IPS DF 6.9 (cell line): ENCODE results near the gene MARCHF9.

Experiments
- DNase-seq: peaks from one replicate; pipeline ENCODE4 v3.0.0-alpha.2; 2013; ENCODE audit warnings: low read depth, low spot score
- H3K27ac ChIP-seq: one replicate; pipeline ENCODE4 v1.5.1; 2013; ENCODE audit warnings: low read length, control low read depth
- H3K27me3 ChIP-seq: 2 replicates; pipeline ENCODE4 v1.6.1; 2013; ENCODE audit warnings: mild to moderate bottlenecking, low read length; ENCODE audit not compliant: control insufficient read depth, insufficient read depth
- H3K36me3 ChIP-seq: 2 replicates; pipeline ENCODE4 v1.6.1; 2013; ENCODE audit warnings: low read length; ENCODE audit not compliant: control insufficient read depth, insufficient read depth
- H3K4me1 ChIP-seq: 2 replicates; pipeline ENCODE4 v1.6.1; 2013; ENCODE audit warnings: low read length; ENCODE audit not compliant: control insufficient read depth, insufficient read depth
- H3K4me3 ChIP-seq: 2 replicates; pipeline ENCODE4 v1.5.1; 2013; ENCODE audit warnings: mild to moderate bottlenecking, low read length
- H3K9me3 ChIP-seq: 2 replicates; pipeline ENCODE4 v1.6.1; 2013; ENCODE audit warnings: low read length, inconsistent platforms; ENCODE audit not compliant: control insufficient read depth, insufficient read depth
- WGBS: extraction: QIAGEN DNeasy Blood & Tissue Kit; methylation state at CpG from one replicate; pipeline ENCODE4 v1.1.7; 2013; ENCODE audit warnings: mixed read lengths, missing lambda C conversion rate; ENCODE audit not compliant: insufficient read length, insufficient coverage; 5-methylcytosine and 5-hydroxymethylcytosine counted together

MARCHF9 gene

GRCh38 chr12:57739387-57739786, 15.5 kb upstream of the MARCHF9 start:
- no CpG with 5 or more reads among the region's 7 CpGs for WGBS

GRCh38 chr12:57739914-57740538, 14.9 kb upstream of the MARCHF9 start:
- no peaks in the 10 kb centered on the region for H3K9me3 ChIP-seq
- H3K27me3 ChIP-seq: peaks cover 47% of the 10 kb centered on the region
- H3K4me1 ChIP-seq: peaks cover 3% of the 10 kb centered on the region; the same call in 1 of the 2 replicates
- DNase-seq: no peak
- H3K4me3 ChIP-seq: no peak overlapping the region
- H3K36me3 ChIP-seq: no peaks in the 10 kb centered on the region
- H3K27ac ChIP-seq: no peak overlapping the region
- no CpG with 5 or more reads among the region's 10 CpGs for WGBS

More at GRCh38 chr12:57739387-57739786, 15.5 kb upstream of the MARCHF9 start:
- Histone ChIP-seq H3K36me3 (no peaks in the 10 kb centered on the region), H3K9me3 (no peaks in the 10 kb centered on the region), H3K4me1 (peaks cover 3% of the 10 kb centered on the region; the same call in 1 of the 2 replicates), H3K27ac (no peak overlapping the region), H3K27me3 (peaks cover 54% of the 10 kb centered on the region), H3K4me3 (no peak overlapping the region)
- DNase-seq: no peak

DNA sequence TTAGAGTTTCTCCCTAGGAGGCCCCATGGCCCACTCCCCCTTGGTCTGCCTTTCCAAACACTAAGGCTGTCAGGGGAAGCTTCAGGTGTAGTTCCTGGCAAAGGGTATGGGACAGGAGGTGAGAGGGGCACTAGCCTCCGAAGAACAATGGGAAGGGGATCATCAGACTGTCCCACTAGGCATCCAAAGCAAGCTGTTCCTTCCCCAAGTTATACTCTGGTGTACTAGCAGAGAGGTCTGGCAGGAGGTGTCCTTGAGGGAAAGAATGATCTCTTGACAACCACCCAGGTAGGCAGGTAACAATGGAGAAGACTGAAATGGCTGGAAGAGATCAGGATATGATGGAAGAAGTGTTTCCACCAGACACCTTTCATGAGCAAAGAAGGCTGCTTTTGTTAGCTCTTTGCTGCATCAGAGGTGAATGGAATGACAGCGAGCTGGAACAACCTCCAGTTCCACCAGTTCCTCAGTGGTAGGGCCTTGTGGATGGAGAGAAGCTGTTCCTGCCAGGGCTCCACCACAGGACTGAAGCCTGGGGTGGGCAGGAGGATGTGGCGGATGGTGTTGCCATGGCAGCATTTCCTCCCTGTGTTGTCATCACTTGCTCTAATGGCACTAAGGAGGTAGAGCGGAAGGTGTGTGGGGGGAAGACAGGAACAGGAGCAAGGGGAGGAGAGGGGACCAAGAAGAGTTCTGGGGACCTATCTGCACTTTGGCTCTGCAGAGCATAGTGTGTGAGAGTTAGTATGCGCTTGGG, 14.1 kb upstream of the MARCHF9 start:
- H3K27me3 ChIP-seq: peaks cover 42% of the 10 kb centered on the region
- peaks cover 4% of the 10 kb centered on the region; the same call in 1 of the 2 replicates for H3K4me1 ChIP-seq
- no peak for DNase-seq
- no peak overlapping the region for H3K27ac ChIP-seq
- H3K36me3 ChIP-seq: no peaks in the 10 kb centered on the region
- no CpG with 5 or more reads among the region's 5 CpGs for WGBS
- H3K9me3 ChIP-seq: no peaks in the 10 kb centered on the region
- no peak overlapping the region for H3K4me3 ChIP-seq

DNA sequence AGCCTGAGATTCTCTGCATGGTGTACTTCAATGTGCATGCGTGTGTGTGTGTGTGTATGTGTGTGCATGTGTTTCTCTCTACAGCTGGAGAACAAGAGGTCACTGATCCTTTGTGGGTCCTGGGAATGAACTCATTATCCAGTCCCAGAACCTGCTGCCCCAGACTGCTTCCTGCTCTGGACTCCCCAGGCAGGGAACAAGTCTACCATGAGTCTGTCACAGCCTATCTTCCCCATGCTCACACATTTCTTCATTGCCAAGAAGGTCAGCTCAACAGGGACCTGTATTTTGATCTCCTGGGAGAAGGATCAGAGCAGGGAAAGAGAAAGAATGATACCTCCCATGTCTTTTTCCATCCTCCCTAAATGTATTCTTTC, 13.5 kb upstream of the MARCHF9 start:
- DNase-seq: no peak
- no CpG with 5 or more reads among the region's 1 CpG for WGBS
- H3K4me1 ChIP-seq: peaks cover 3% of the 10 kb centered on the region; the same call in 1 of the 2 replicates
- peaks cover under 1% of the 10 kb centered on the region; the same call in 1 of the 2 replicates for H3K36me3 ChIP-seq
- H3K27ac ChIP-seq: no peak overlapping the region
- peaks cover 38% of the 10 kb centered on the region for H3K27me3 ChIP-seq
- H3K9me3 ChIP-seq: no peaks in the 10 kb centered on the region
- H3K4me3 ChIP-seq: no peak overlapping the region

DNA sequence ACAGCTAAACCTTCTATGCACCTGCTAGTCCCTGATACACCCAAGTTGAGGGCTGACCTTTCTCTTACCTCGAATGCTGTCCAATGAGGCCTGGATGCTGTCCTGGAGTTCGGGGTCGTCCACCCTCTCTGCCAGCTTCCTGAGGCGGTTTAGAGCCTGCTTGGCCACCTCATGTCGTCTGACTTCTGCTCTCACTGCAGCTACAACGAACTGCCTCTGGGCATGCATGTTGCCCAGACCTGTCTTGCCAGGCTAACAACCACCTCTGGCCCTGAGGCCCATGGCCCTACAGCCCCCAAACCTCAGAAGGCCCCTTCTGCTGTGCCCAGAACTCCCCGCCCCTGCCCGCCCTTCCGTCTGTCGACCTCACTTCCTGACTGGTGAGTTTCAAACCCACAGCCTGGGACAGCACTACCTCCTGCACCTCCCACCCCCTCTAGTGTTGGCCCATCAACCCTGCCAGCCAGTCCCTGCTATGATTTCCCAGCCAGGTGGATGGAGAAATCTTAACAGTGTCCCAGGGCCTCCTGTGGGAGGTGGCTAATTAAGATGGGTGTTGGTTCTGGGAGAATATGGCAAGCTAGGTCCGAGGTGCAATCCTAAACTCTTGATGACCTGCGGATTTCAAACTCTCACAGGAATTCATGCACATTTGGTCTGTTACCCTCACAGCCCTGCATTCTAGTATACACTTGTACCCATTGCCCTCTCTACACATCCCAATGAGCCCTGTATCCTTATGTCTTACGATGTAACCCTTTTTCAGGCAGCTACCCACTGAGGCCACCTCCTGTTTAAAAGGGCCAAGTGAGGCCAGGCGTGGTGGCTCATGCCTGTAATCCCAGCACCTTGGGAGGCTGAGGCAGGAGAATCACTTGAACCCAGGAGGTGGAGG, 12.8 kb upstream of the MARCHF9 start:
- peaks cover 31% of the 10 kb centered on the region for H3K27me3 ChIP-seq
- no peaks in the 10 kb centered on the region for H3K9me3 ChIP-seq
- H3K4me3 ChIP-seq: no peak overlapping the region
- H3K36me3 ChIP-seq: peaks cover 3% of the 10 kb centered on the region; the same call in 1 of the 2 replicates
- no CpG with 5 or more reads among the region's 14 CpGs for WGBS
- H3K27ac ChIP-seq: no peak overlapping the region
- no peak for DNase-seq
- H3K4me1 ChIP-seq: peaks cover 1% of the 10 kb centered on the region; the same call in 1 of the 2 replicates

DNA sequence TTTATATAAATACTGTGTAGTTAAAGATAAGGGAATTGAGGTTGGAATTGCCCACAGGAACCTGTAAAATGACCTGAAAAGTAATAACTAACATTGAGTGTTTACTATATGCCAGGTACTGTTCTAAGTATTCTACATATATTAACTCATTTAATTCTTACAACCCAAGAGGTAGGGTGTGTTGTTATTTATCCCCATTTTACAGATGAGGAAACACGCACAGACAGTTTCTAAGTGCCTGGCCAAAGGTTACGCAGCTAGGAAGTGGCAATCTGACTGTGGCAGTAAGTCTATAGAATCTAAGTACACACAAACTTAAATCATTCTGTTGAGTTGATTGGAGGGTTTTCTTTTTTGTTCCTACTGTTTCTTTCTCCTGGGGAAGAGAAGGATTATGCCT, 11.1 kb upstream of the MARCHF9 start:
- Histone ChIP-seq H3K27me3 (peaks cover 22% of the 10 kb centered on the region), H3K4me3 (no peak overlapping the region), H3K9me3 (no peaks in the 10 kb centered on the region), H3K27ac (no peak overlapping the region), H3K36me3 (peaks cover 6% of the 10 kb centered on the region; the same call in 1 of the 2 replicates), H3K4me1 (peaks cover 1% of the 10 kb centered on the region; the same call in 1 of the 2 replicates)
- DNase-seq: no peak
- no CpG with 5 or more reads among the region's 2 CpGs for WGBS

DNA sequence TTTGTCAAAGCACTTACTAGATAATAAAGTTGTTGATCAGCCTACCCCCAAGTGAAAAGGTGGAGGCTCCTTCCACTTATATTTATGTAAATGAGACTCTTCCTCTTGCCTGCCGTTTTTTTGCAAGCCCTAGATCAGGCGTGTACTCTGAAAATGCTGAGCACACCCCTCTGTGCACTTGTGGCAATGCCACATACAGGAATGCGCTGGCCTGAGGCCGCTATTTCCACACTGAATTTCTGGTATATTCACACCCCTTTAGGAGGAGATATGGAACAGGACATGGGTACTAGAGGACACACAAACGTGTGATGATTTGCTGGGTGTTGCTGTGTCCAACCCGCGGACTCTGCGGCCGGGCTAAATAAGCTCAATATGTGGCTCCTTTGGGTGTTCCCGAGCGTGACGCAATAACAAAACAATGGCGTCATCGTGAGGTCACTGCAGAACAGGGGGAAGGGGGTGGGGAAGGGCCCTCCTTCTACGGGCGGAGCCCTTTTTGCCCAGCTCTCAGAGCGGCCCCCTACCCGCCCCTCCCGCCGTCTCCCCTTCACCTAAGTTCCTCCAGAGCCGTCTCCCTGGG, 10.6 kb upstream of the MARCHF9 start:
- WGBS: no CpG with 5 or more reads among the region's 21 CpGs
- H3K27ac ChIP-seq: no peak overlapping the region
- H3K9me3 ChIP-seq: no peaks in the 10 kb centered on the region
- peak overlapping the region; percentile 78; the same call in 1 of the 2 replicates for H3K4me3 ChIP-seq
- H3K36me3 ChIP-seq: peaks cover 10% of the 10 kb centered on the region; the same call in 1 of the 2 replicates
- DNase-seq: no peak
- H3K4me1 ChIP-seq: peaks cover 1% of the 10 kb centered on the region; the same call in 1 of the 2 replicates
- H3K27me3 ChIP-seq: peaks cover 18% of the 10 kb centered on the region

DNA sequence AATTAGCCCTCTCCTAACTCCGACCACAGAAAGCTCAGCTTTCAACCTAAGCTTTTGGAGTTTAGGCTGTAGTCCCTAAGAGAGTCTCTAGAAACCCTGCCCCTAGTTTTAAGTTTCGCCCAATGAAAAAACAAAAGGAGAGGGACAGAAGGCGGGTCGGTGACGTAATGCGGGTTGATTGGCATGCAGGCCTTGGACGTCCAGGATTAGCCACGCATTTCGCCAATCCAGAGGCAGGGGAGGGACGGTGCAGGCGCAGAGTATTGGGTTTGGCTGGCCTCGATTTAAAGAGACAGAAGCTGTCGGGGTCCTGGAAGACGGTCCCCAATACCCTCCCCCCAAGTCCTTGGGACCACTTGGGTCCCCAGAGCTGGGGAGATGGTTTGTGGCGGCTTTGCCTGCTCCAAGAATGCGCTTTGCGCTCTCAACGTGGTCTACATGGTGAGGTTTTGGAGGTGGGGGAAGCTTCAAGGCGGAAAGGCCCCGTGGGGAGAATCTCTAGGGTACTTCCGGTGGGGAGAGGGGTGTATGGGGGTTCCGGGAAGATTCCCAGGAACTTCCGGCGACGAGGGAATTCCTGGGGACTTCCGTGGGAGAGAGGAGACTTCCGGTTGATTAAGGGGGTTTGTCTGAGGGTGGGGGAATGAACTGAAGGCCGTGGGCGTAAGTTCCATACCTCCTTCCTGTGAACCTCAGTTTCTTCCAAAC, 10.0 kb upstream of the MARCHF9 start, which contains the start of gene TSPAN31:
TSPAN31 (plus strand) TSS at position 263 of the 708 bp plus-strand sequence; CDS start at position 379, 116 bp downstream.
- Histone ChIP-seq H3K36me3 (peaks cover 10% of the 10 kb centered on the region; the same call in 1 of the 2 replicates), H3K27me3 (peaks cover 12% of the 10 kb centered on the region; the same call in 1 of the 2 replicates), H3K4me1 (peaks cover 1% of the 10 kb centered on the region; the same call in 1 of the 2 replicates), H3K27ac (no peak within 1 kb of the TSS), H3K4me3 (peak within 1 kb of the TSS; percentile 78), H3K9me3 (no peaks in the 10 kb centered on the region)
- WGBS: no CpG with 5 or more reads among the region's 29 CpGs
- peak; percentile 94 for DNase-seq

- Histone ChIP-seq H3K4me1 (peaks cover 1% of the 10 kb centered on the region; the same call in 1 of the 2 replicates), H3K27ac (no peak overlapping the region), H3K9me3 (no peaks in the 10 kb centered on the region), H3K4me3 (peak overlapping the region; percentile 78; the same call in 1 of the 2 replicates), H3K27me3 (peaks cover 7% of the 10 kb centered on the region; the same call in 1 of the 2 replicates), H3K36me3 (peaks cover 10% of the 10 kb centered on the region; the same call in 1 of the 2 replicates)
- DNase-seq: no peak
- no CpG with 5 or more reads among the region's 8 CpGs for WGBS
Observed at GRCh38 chr12:57745485-57745881, 9.4 kb upstream of the MARCHF9 start.
